T-helper 1 cell treated with Interleukin-12 subunit alpha and Interleukin-12 subunit beta and Interleukin-4 antibody, amounts not matched to agents 30 μg/mL and 1 μg/mL, for 36 hours (primary cell): ENCODE measurements around the gene ESRP2.

Experiments used
- H3K27ac Mint-ChIP-seq: one replicate; pipeline ENCODE4 v1.8.0; 2021; ENCODE audit warnings: mild to moderate bottlenecking, mixed read lengths
- H3K27me3 Mint-ChIP-seq: one replicate; pipeline ENCODE4 v1.8.0; 2021; ENCODE audit warnings: low read depth, mixed read lengths
- H3K36me3 Mint-ChIP-seq: one replicate; pipeline ENCODE4 v1.8.0; 2021; ENCODE audit warnings: low read depth, mixed read lengths
- H3K4me1 Mint-ChIP-seq: one replicate; pipeline ENCODE4 v1.8.0; 2021; ENCODE audit warnings: low read depth, mixed read lengths
- H3K4me3 Mint-ChIP-seq: one replicate; pipeline ENCODE4 v1.8.0; 2021; ENCODE audit warnings: mild to moderate bottlenecking, moderate library complexity, mixed read lengths
- H3K9me3 Mint-ChIP-seq: one replicate; pipeline ENCODE4 v1.8.0; 2021; ENCODE audit warnings: mixed read lengths

Gene ESRP2

GRCh38 chr16:68227183-68227793 lies 8.6 kb downstream of the ESRP2 start:
- peak overlapping the region; percentile 62 for H3K27ac Mint-ChIP-seq
- H3K36me3 Mint-ChIP-seq: peaks cover 19% of the 10 kb centered on the region
- H3K4me1 Mint-ChIP-seq: peaks cover 31% of the 10 kb centered on the region
- no peak overlapping the region for H3K4me3 Mint-ChIP-seq
- no peaks in the 10 kb centered on the region for H3K9me3 Mint-ChIP-seq
- H3K27me3 Mint-ChIP-seq: no peaks in the 10 kb centered on the region

GRCh38 chr16:68226116-68226515 lies 9.8 kb downstream of the ESRP2 start:
- peaks cover 24% of the 10 kb centered on the region for H3K36me3 Mint-ChIP-seq
- no peaks in the 10 kb centered on the region for H3K27me3 Mint-ChIP-seq
- peaks cover 36% of the 10 kb centered on the region for H3K4me1 Mint-ChIP-seq
- no peak overlapping the region for H3K4me3 Mint-ChIP-seq
- peak overlapping the region; percentile 52 for H3K27ac Mint-ChIP-seq
- H3K9me3 Mint-ChIP-seq: no peaks in the 10 kb centered on the region

GRCh38 chr16:68223072-68223471 lies 12.9 kb downstream of the ESRP2 start:
- Mint-ChIP-seq H3K9me3 (no peaks in the 10 kb centered on the region), H3K27ac (no peak overlapping the region), H3K4me1 (peaks cover 26% of the 10 kb centered on the region), H3K4me3 (no peak overlapping the region), H3K27me3 (no peaks in the 10 kb centered on the region), H3K36me3 (peaks cover 22% of the 10 kb centered on the region)

GRCh38 chr16:68219725-68220351 lies 16.1 kb downstream of the ESRP2 start:
- Mint-ChIP-seq H3K9me3 (no peaks in the 10 kb centered on the region), H3K27me3 (no peaks in the 10 kb centered on the region), H3K4me3 (no peak overlapping the region), H3K36me3 (peaks cover 30% of the 10 kb centered on the region), H3K4me1 (peaks cover 14% of the 10 kb centered on the region), H3K27ac (no peak overlapping the region)

- Mint-ChIP-seq H3K36me3 (peaks cover 30% of the 10 kb centered on the region), H3K4me1 (peaks cover 14% of the 10 kb centered on the region), H3K27ac (peak overlapping the region; percentile 45), H3K9me3 (no peaks in the 10 kb centered on the region), H3K27me3 (no peaks in the 10 kb centered on the region), H3K4me3 (no peak overlapping the region)
These were observed 18.4 kb downstream of the ESRP2 start for GRCh38 chr16:68217506-68217905.

- H3K27me3 Mint-ChIP-seq: no peaks in the 10 kb centered on the region
- peaks cover 18% of the 10 kb centered on the region for H3K4me1 Mint-ChIP-seq
- H3K27ac Mint-ChIP-seq: no peak overlapping the region
- H3K4me3 Mint-ChIP-seq: no peak overlapping the region
- no peaks in the 10 kb centered on the region for H3K9me3 Mint-ChIP-seq
- H3K36me3 Mint-ChIP-seq: peaks cover 24% of the 10 kb centered on the region
These were observed 19.7 kb downstream of the ESRP2 start for GRCh38 chr16:68216240-68216639.

- Mint-ChIP-seq H3K36me3 (peaks cover 23% of the 10 kb centered on the region), H3K4me3 (no peak overlapping the region), H3K4me1 (peaks cover 24% of the 10 kb centered on the region), H3K27ac (no peak overlapping the region), H3K9me3 (no peaks in the 10 kb centered on the region), H3K27me3 (no peaks in the 10 kb centered on the region)
These were observed 20.6 kb downstream of the ESRP2 start for GRCh38 chr16:68215302-68215701.

- Mint-ChIP-seq H3K4me1 (peaks cover 24% of the 10 kb centered on the region), H3K27me3 (no peaks in the 10 kb centered on the region), H3K9me3 (no peaks in the 10 kb centered on the region), H3K36me3 (peaks cover 18% of the 10 kb centered on the region), H3K4me3 (no peak overlapping the region), H3K27ac (no peak overlapping the region)
These were observed 21.2 kb downstream of the ESRP2 start for GRCh38 chr16:68214726-68215125.

- peaks cover 16% of the 10 kb centered on the region for H3K4me1 Mint-ChIP-seq
These were observed 29.7 kb downstream of the ESRP2 start for GRCh38 chr16:68206245-68206644.

GRCh38 chr16:68202091-68202519 lies 33.8 kb downstream of the ESRP2 start:
- Mint-ChIP-seq H3K27me3 (no peaks in the 10 kb centered on the region), H3K9me3 (no peaks in the 10 kb centered on the region), H3K27ac (no peak overlapping the region), H3K4me3 (no peak overlapping the region), H3K4me1 (peaks cover 7% of the 10 kb centered on the region), H3K36me3 (peaks cover 13% of the 10 kb centered on the region)

More at GRCh38 chr16:68206245-68206644, 29.7 kb downstream of the ESRP2 start:
- H3K36me3 Mint-ChIP-seq: peaks cover 17% of the 10 kb centered on the region
- no peak overlapping the region for H3K4me3 Mint-ChIP-seq
- no peaks in the 10 kb centered on the region for H3K27me3 Mint-ChIP-seq
- H3K9me3 Mint-ChIP-seq: no peaks in the 10 kb centered on the region
- no peak overlapping the region for H3K27ac Mint-ChIP-seq

GRCh38 chr16:68200088-68200783 lies 35.7 kb downstream of the ESRP2 start:
- H3K9me3 Mint-ChIP-seq: no peaks in the 10 kb centered on the region
- H3K36me3 Mint-ChIP-seq: peaks cover 12% of the 10 kb centered on the region
- peak overlapping the region; percentile 50 for H3K27ac Mint-ChIP-seq
- H3K27me3 Mint-ChIP-seq: no peaks in the 10 kb centered on the region
- H3K4me3 Mint-ChIP-seq: no peak overlapping the region
- H3K4me1 Mint-ChIP-seq: peaks cover 6% of the 10 kb centered on the region

- Mint-ChIP-seq H3K36me3 (peaks cover 20% of the 10 kb centered on the region), H3K4me3 (no peak overlapping the region), H3K27me3 (no peaks in the 10 kb centered on the region), H3K4me1 (peaks cover 9% of the 10 kb centered on the region), H3K9me3 (no peaks in the 10 kb centered on the region), H3K27ac (no peak overlapping the region)
These were observed 38.7 kb downstream of the ESRP2 start for GRCh38 chr16:68197250-68197649.

GRCh38 chr16:68194251-68194650 lies 41.7 kb downstream of the ESRP2 start:
- peaks cover 5% of the 10 kb centered on the region for H3K4me1 Mint-ChIP-seq
- no peaks in the 10 kb centered on the region for H3K27me3 Mint-ChIP-seq
- H3K9me3 Mint-ChIP-seq: no peaks in the 10 kb centered on the region
- no peak overlapping the region for H3K27ac Mint-ChIP-seq
- peaks cover 30% of the 10 kb centered on the region for H3K36me3 Mint-ChIP-seq
- H3K4me3 Mint-ChIP-seq: no peak overlapping the region

- Mint-ChIP-seq H3K4me1 (peaks cover 5% of the 10 kb centered on the region), H3K4me3 (no peak overlapping the region), H3K36me3 (peaks cover 37% of the 10 kb centered on the region), H3K9me3 (no peaks in the 10 kb centered on the region), H3K27ac (peak overlapping the region; percentile 12), H3K27me3 (no peaks in the 10 kb centered on the region)
These were observed 45.0 kb downstream of the ESRP2 start for GRCh38 chr16:68190736-68191510.
